ENCODE data around the gene LRMDA. TPM values are rescaled to one million over a fixed set of nuclear protein-coding genes. Genes with fewer than 3 reads are reported as not detected.
A peak's percentile ranks its signal among the peaks of the same experiment; 100 is the strongest.

LRMDA gene
- total RNA-seq, 1 donor from 2014 or later = 5.2 TPM

DNA sequence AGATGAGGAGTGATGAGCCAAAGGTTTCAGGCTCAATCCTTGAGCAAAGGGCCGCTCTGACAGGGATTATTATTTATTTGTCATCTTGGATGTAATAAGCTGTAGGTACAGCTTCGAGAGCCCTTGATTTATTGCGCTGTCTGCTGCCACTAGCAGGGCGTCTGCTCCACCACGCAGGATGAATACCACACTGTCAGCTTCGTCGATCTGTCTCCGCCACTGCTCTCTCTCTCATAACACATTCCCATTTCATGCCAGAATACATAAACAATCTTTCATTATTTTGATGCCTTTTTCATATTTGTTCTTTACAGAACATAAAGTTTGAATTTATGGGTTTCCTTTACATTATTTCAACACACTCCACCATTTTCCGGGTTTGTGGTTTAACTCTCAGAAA, 276.6 kb downstream of the LRMDA start:
- H3K27me3 ChIP-seq = no peaks in the 10 kb centered on the region
- Mint-ChIP-seq H3K4me1 (peaks cover 29% of the 10 kb centered on the region), H3K36me3 (no peaks in the 10 kb centered on the region), H3K4me3 (no peak overlapping the region), H3K9me3 (no peaks in the 10 kb centered on the region), H3K27ac (no peak overlapping the region), H3K27me3 (ENCODE audit: insufficient read depth, low read depth) (peaks cover 3% of the 10 kb centered on the region)
- DNase-seq (ENCODE audit: low spot score) = no peak
- H3K36me3 ChIP-seq = no peaks in the 10 kb centered on the region
- no peak overlapping the region for H3K4me3 ChIP-seq
- H3F3A ChIP-seq (ENCODE audit: low read depth) = no peaks in the 10 kb centered on the region
- H4K20me1 ChIP-seq (ENCODE audit: low read depth) = no peaks in the 10 kb centered on the region
- no peak overlapping the region for H3K9ac ChIP-seq
- TF ChIP-seq, protein P1, sequence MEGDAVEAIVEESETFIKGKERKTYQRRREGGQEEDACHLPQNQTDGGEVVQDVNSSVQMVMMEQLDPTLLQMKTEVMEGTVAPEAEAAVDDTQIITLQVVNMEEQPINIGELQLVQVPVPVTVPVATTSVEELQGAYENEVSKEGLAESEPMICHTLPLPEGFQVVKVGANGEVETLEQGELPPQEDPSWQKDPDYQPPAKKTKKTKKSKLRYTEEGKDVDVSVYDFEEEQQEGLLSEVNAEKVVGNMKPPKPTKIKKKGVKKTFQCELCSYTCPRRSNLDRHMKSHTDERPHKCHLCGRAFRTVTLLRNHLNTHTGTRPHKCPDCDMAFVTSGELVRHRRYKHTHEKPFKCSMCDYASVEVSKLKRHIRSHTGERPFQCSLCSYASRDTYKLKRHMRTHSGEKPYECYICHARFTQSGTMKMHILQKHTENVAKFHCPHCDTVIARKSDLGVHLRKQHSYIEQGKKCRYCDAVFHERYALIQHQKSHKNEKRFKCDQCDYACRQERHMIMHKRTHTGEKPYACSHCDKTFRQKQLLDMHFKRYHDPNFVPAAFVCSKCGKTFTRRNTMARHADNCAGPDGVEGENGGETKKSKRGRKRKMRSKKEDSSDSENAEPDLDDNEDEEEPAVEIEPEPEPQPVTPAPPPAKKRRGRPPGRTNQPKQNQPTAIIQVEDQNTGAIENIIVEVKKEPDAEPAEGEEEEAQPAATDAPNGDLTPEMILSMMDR (IDR thresholded peaks at IDR 0.05) = no peak
- TF ChIP-seq EZH2phosphoT487 (IDR thresholded peaks at IDR 0.05) (no peak), EZH2 (IDR thresholded peaks at IDR 0.05) (no peak)
- peaks cover 24% of the 10 kb centered on the region for H3K4me1 ChIP-seq
- H3K79me2 ChIP-seq (ENCODE audit: low read depth) = no peaks in the 10 kb centered on the region
- H3K4me2 ChIP-seq = no peak overlapping the region
- peaks cover 3% of the 10 kb centered on the region for H3K9me3 ChIP-seq (ENCODE audit: low read depth)
- H3K27ac ChIP-seq = no peak overlapping the region
- peak overlapping the region; percentile 70 for H2AFZ ChIP-seq (replicated peaks)

DNA sequence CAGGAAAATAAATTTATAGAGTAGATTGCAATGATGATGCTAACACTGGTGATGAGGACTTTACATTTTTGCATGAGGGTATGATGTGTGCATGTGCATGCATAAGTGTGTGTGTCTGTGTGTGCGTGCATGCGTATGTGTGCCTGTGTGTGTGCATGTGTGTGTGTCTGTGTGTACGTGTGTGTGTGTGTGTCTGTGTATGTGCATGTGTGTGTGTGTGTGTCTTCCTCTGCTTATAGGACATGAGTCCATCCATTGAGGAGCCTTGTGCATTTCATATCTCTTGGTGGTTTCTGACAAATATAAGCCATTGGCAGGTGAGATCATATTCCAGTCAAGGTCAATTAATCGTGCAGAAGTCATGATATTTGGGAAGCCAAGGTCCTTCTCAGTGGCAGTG, 277.8 kb downstream of the LRMDA start:
- peaks cover 3% of the 10 kb centered on the region for H3K27me3 Mint-ChIP-seq (ENCODE audit: insufficient read depth, low read depth)
- no peaks in the 10 kb centered on the region for H3K9me3 Mint-ChIP-seq
- H3K36me3 Mint-ChIP-seq = no peaks in the 10 kb centered on the region

DNA sequence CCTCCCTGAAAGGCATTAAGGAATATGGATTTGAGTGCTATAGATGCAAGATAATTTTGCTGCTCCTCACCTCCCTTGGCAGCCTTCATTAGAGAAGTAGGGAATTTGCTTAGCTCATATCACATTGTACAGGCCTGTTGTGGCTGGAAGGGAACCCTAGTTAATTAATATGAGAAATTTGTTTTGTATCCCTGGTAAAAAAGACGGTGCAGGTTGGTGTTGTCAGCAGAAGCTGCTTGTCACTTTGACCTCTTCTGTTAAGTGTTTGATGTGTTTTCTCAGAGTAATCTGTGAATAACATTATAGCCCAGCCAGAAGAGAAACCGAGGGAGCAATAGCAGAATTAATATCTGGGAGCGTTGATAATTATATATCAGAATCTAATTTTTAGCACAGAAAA, 278.4 kb downstream of the LRMDA start:
- Histone ChIP-seq H2AFZ (replicated peaks) (no peak overlapping the region), H3K4me1 (peaks cover 24% of the 10 kb centered on the region), H3K9me3 (ENCODE audit: low read depth) (peaks cover 3% of the 10 kb centered on the region), H3K4me2 (no peak overlapping the region), H3K79me2 (ENCODE audit: low read depth) (no peaks in the 10 kb centered on the region), H3F3A (ENCODE audit: low read depth) (no peaks in the 10 kb centered on the region), H3K4me3 (no peak overlapping the region), H3K27ac (no peak overlapping the region), H3K9ac (no peak overlapping the region), H3K27me3 (no peaks in the 10 kb centered on the region), H3K36me3 (no peaks in the 10 kb centered on the region), H4K20me1 (ENCODE audit: low read depth) (no peaks in the 10 kb centered on the region)
- TF ChIP-seq, protein P1 (IDR thresholded peaks at IDR 0.05) = no peak
- no peak for TF ChIP-seq EZH2phosphoT487 (IDR thresholded peaks at IDR 0.05)
- no peak for TF ChIP-seq EZH2 (IDR thresholded peaks at IDR 0.05)
- Mint-ChIP-seq H3K9me3 (peaks cover under 1% of the 10 kb centered on the region), H3K4me3 (no peak overlapping the region), H3K4me1 (peaks cover 29% of the 10 kb centered on the region), H3K36me3 (no peaks in the 10 kb centered on the region), H3K27me3 (ENCODE audit: insufficient read depth, low read depth) (peaks cover 3% of the 10 kb centered on the region), H3K27ac (no peak overlapping the region)
- DNase-seq (ENCODE audit: low spot score) = no peak

More for the DNA sequence above, 277.8 kb downstream of the LRMDA start:
- Histone ChIP-seq H3K79me2 (ENCODE audit: low read depth) (no peaks in the 10 kb centered on the region), H3F3A (ENCODE audit: low read depth) (no peaks in the 10 kb centered on the region), H2AFZ (replicated peaks) (no peak overlapping the region), H3K36me3 (no peaks in the 10 kb centered on the region), H3K4me1 (peaks cover 24% of the 10 kb centered on the region), H3K4me2 (no peak overlapping the region), H3K27me3 (no peaks in the 10 kb centered on the region), H3K9me3 (ENCODE audit: low read depth) (peaks cover 3% of the 10 kb centered on the region), H4K20me1 (ENCODE audit: low read depth) (no peaks in the 10 kb centered on the region), H3K27ac (no peak overlapping the region), H3K9ac (no peak overlapping the region), H3K4me3 (no peak overlapping the region)
- no peak for DNase-seq (ENCODE audit: low spot score)
- Mint-ChIP-seq H3K4me3 (no peak overlapping the region), H3K27ac (no peak overlapping the region), H3K4me1 (peaks cover 29% of the 10 kb centered on the region)
- TF ChIP-seq EZH2 (IDR thresholded peaks at IDR 0.05) = no peak
- TF ChIP-seq EZH2phosphoT487 (IDR thresholded peaks at IDR 0.05) = no peak
- TF ChIP-seq, protein P1 (IDR thresholded peaks at IDR 0.05) = no peak

All from neural progenitor cell (in vitro differentiated cells).